IMR-90 (cell line): ENCODE results near the gene IQSEC3. TPM values are rescaled to one million over a fixed set of nuclear protein-coding genes. Genes with fewer than 3 reads are reported as not detected.

Experiments used
- ATAC-seq: fragments of 200-7000 bp; cut with Tn5 transposase; 2 replicates; pipeline ENCODE4 v1.9.1; 2020; ENCODE audit warnings: low read depth, mild to moderate bottlenecking, moderate library complexity
- BruUV-seq: library from RNA; stranded (reverse); fragments of 400-500 nt; replicated peaks from 2 replicates; lab custom pipeline; 2021; lab: Mats Ljungman, UMichigan
- CTCF ChIA-PET: fragments of 300-600 bp; formaldehyde crosslinking; extraction: SDS; loops from one replicate; lab custom pipeline; 2021; ENCODE audit warnings: antibody characterized with exemption; lab: Yijun Ruan, JAX
- POLR2A ChIA-PET: fragments of 300-600 bp; sonication (Branson Sonifier 250); formaldehyde crosslinking; loops from one replicate; lab custom pipeline; 2022; ENCODE audit warnings: antibody characterized with exemption; ENCODE audit not compliant: unreplicated experiment; lab: Charles Lee
- DNase-seq: peaks from one replicate; pipeline ENCODE4 v3.0.0; 2013
- H2AFZ ChIP-seq: replicated peaks from 2 replicates; pipeline ENCODE3; 2013; ENCODE audit warnings: low read length, mild to moderate bottlenecking; ENCODE audit not compliant: poor library complexity
- H2AK5ac ChIP-seq: 2 replicates; pipeline ENCODE4 v1.6.1; 2013; ENCODE audit warnings: low read depth, low read length, inconsistent platforms
- H2AK9ac ChIP-seq: replicated peaks from 2 replicates; pipeline ENCODE3; 2013; ENCODE audit warnings: mild to moderate bottlenecking, low read depth, low read length, moderate library complexity; ENCODE audit not compliant: poor library complexity
- H2BK120ac ChIP-seq: 2 replicates; pipeline ENCODE4 v1.6.1; 2013; ENCODE audit warnings: low read depth, low read length, inconsistent platforms
- H2BK15ac ChIP-seq: 3 replicates; pipeline ENCODE4 v1.6.1; 2013; ENCODE audit warnings: low read depth, low read length, inconsistent platforms
- H2BK20ac ChIP-seq: 2 replicates; pipeline ENCODE4 v1.6.1; 2013; ENCODE audit warnings: low read depth, mild to moderate bottlenecking, inconsistent platforms, low read length, moderate library complexity
- H2BK5ac ChIP-seq: 2 replicates; pipeline ENCODE4 v1.6.1; 2013; ENCODE audit warnings: mild to moderate bottlenecking, low read depth, low read length, inconsistent platforms; ENCODE audit not compliant: poor library complexity, severe bottlenecking
- H3K14ac ChIP-seq: replicated peaks from 2 replicates; pipeline ENCODE4 v1.6.1; 2013; ENCODE audit warnings: low read depth, low read length, inconsistent platforms
- H3K18ac ChIP-seq: 2 replicates; pipeline ENCODE4 v1.6.1; 2013; ENCODE audit warnings: low read depth, low read length, control low read depth
- H3K23ac ChIP-seq: 2 replicates; pipeline ENCODE4 v1.6.1; 2013; ENCODE audit warnings: low read depth, low read length, inconsistent platforms
- H3K27ac ChIP-seq: 2 replicates; pipeline ENCODE4 v1.5.1; 2013; ENCODE audit warnings: mild to moderate bottlenecking, control low read depth, low read length; ENCODE audit not compliant: insufficient read depth
- H3K27me3 ChIP-seq: 2 replicates; pipeline ENCODE4 v1.6.1; 2013; ENCODE audit warnings: low read length; ENCODE audit not compliant: control insufficient read depth, insufficient read depth
- H3K36me3 ChIP-seq: 2 replicates; pipeline ENCODE4 v1.6.1; 2013; ENCODE audit warnings: low read length, mixed read lengths; ENCODE audit not compliant: control insufficient read depth, insufficient read depth
- H3K4ac ChIP-seq: 2 replicates; pipeline ENCODE4 v1.6.1; 2013; ENCODE audit warnings: low read depth, low read length, inconsistent platforms
- H3K4me1 ChIP-seq: 2 replicates; pipeline ENCODE4 v1.6.1; 2013; ENCODE audit warnings: low read length, mixed read lengths; ENCODE audit not compliant: control insufficient read depth, insufficient read depth
- H3K4me2 ChIP-seq: 2 replicates; pipeline ENCODE4 v1.6.1; 2013; ENCODE audit warnings: low read depth, mild to moderate bottlenecking, control low read depth, low read length, moderate library complexity
- H3K4me3 ChIP-seq: 2 replicates; pipeline ENCODE4 v1.5.1; 2013; ENCODE audit warnings: low read depth, mild to moderate bottlenecking, control low read depth, low read length, moderate library complexity; ENCODE audit not compliant: insufficient read depth
- H3K56ac ChIP-seq: 2 replicates; pipeline ENCODE4 v1.6.1; 2013; ENCODE audit warnings: low read length, inconsistent platforms; ENCODE audit not compliant: insufficient read depth; ENCODE audit errors: extremely low read depth
- H3K79me1 ChIP-seq, 2 experiments: 2 replicates each; pipeline ENCODE4 v1.6.1; 2013; ENCODE audit warnings: low read length in 2 of 2, inconsistent platforms in 1 of 2, low read depth in 1 of 2
- H3K9ac ChIP-seq: 2 replicates; pipeline ENCODE4 v1.6.1; 2013; ENCODE audit warnings: low read depth, low read length, control low read depth
- H3K9me1 ChIP-seq: 2 replicates; pipeline ENCODE4 v1.6.1; 2013; ENCODE audit warnings: low read length, inconsistent platforms; ENCODE audit not compliant: insufficient read depth
- H3K9me3 ChIP-seq: 2 replicates; pipeline ENCODE4 v1.6.1; 2013; ENCODE audit warnings: low read length; ENCODE audit not compliant: control insufficient read depth, insufficient read depth
- H4K20me1 ChIP-seq: 2 replicates; pipeline ENCODE4 v1.6.1; 2013; ENCODE audit warnings: low read length, inconsistent platforms; ENCODE audit not compliant: insufficient read depth
- H4K5ac ChIP-seq: 2 replicates; pipeline ENCODE4 v1.6.1; 2013; ENCODE audit warnings: mild to moderate bottlenecking, low read depth, low read length, control low read depth
- H4K8ac ChIP-seq, 2 experiments: 2 replicates each; pipeline ENCODE4 v1.6.1; 2013; ENCODE audit warnings: low read depth in 2 of 2, low read length in 2 of 2, control low read depth in 1 of 2, inconsistent platforms in 1 of 2
- H4K91ac ChIP-seq: 2 replicates; pipeline ENCODE4 v1.6.1; 2013; ENCODE audit warnings: low read depth, low read length, inconsistent platforms; ENCODE audit not compliant: insufficient read depth
- BHLHE40 ChIP-seq: fragments of 150-350 bp; IDR thresholded peaks from 2 replicates; pipeline ENCODE4 v1.6.1; 2016; ENCODE audit warnings: mild to moderate bottlenecking, low read depth, low read length
- CEBPB ChIP-seq: IDR thresholded peaks from 2 replicates; pipeline ENCODE4 v1.6.1; 2012; ENCODE audit warnings: low read depth, low read length, improper control_type of control experiment
- CHD1 ChIP-seq: IDR thresholded peaks from 2 replicates; pipeline ENCODE4 v1.6.1; 2012; ENCODE audit warnings: low read depth, low read length, improper control_type of control experiment
- CTCF ChIP-seq: conservative IDR thresholded peaks from 2 replicates; pipeline ENCODE4 v1.5.1; 2012; ENCODE audit warnings: mild to moderate bottlenecking, low read depth, low read length, improper control_type of control experiment
- ELK1 ChIP-seq: fragments of 150-350 bp; IDR thresholded peaks from 2 replicates; pipeline ENCODE4 v1.6.1; 2016; ENCODE audit warnings: low read depth, mild to moderate bottlenecking, low read length, moderate library complexity, borderline replicate concordance
- FOS ChIP-seq: fragments of 150-350 bp; IDR thresholded peaks from 2 replicates; pipeline ENCODE4 v1.6.1; 2016; ENCODE audit warnings: low read depth, low read length
- MAFK ChIP-seq: IDR thresholded peaks from 2 replicates; pipeline ENCODE4 v1.6.1; 2012; ENCODE audit warnings: low read depth, low read length, improper control_type of control experiment
- MAZ ChIP-seq: IDR thresholded peaks from 2 replicates; pipeline ENCODE4 v1.6.1; 2012; ENCODE audit warnings: low read depth, mild to moderate bottlenecking, low read length, improper control_type of control experiment, moderate library complexity, borderline replicate concordance
- MXI1 ChIP-seq: IDR thresholded peaks from 2 replicates; pipeline ENCODE4 v1.6.1; 2012; ENCODE audit warnings: low read depth, mild to moderate bottlenecking, low read length, moderate library complexity, borderline replicate concordance
- NFE2L2 ChIP-seq: fragments of 150-350 bp; IDR thresholded peaks from 2 replicates; pipeline ENCODE4 v1.6.1; 2016; ENCODE audit warnings: low read depth, mild to moderate bottlenecking, low read length
- POLR2A ChIP-seq: IDR thresholded peaks from 2 replicates; pipeline ENCODE4 v1.6.1; 2012; ENCODE audit warnings: mild to moderate bottlenecking, low read depth, low read length
- RAD21 ChIP-seq: IDR thresholded peaks from 2 replicates; pipeline ENCODE4 v1.6.1; 2012; ENCODE audit warnings: low read length, improper control_type of control experiment
- RCOR1 ChIP-seq: IDR thresholded peaks from 2 replicates; pipeline ENCODE4 v1.6.1; 2012; ENCODE audit warnings: mild to moderate bottlenecking, low read length, improper control_type of control experiment; ENCODE audit not compliant: insufficient replicate concordance
- RFX5 ChIP-seq: IDR thresholded peaks from 2 replicates; pipeline ENCODE4 v1.8.0; 2012; ENCODE audit warnings: low read depth, mild to moderate bottlenecking, low read length, moderate library complexity
- SMC3 ChIP-seq: fragments of 150-350 bp; IDR thresholded peaks from 2 replicates; pipeline ENCODE4 v1.6.1; 2016; ENCODE audit warnings: low read depth, mild to moderate bottlenecking, antibody characterized with exemption, low read length, moderate library complexity
- USF2 ChIP-seq: fragments of 150-350 bp; IDR thresholded peaks from 2 replicates; pipeline ENCODE4 v1.6.1; 2017; ENCODE audit warnings: mild to moderate bottlenecking, antibody characterized with exemption, low read length, low read depth
- WGBS, 2 experiments: methylation state at CpG; one replicate each; pipeline versions ENCODE4 v1.1.5 to v1.1.7; 2013; ENCODE audit warnings: missing lambda C conversion rate in 2 of 2; ENCODE audit not compliant: insufficient read length in 1 of 2; ENCODE audit errors: extremely low coverage in 2 of 2; 5-methylcytosine and 5-hydroxymethylcytosine counted together
- dilution Hi-C: fragments of 300-500 bp; cut with HindIII; formaldehyde crosslinking; loops from one replicate; pipeline ENCODE4 v1.14.3; 2018; ENCODE audit warnings: low sequenced_read_pairs; ENCODE audit not compliant: unreplicated experiment
- in situ Hi-C: fragments of 300-500 bp; cut with MboI; formaldehyde crosslinking; loops from 3 replicates; pipeline ENCODE4 v1.14.3; 2019; ENCODE audit warnings: low sequenced_read_pairs, inconsistent platforms, mixed read lengths
- intact Hi-C: fragments of 100-400 bp; cut with micrococcal nuclease; formaldehyde crosslinking; loops from 2 replicates; pipeline ENCODE4 v1.10.0; 2022
- polyA plus RNA-seq, 3 experiments: library from polyadenylated mRNA; depleted of rRNA; stranded (reverse); fragments of >200 nt; gene quantifications; 2 replicates each; pipeline ENCODE4 v1.2.3, GENCODE V29; 2012; ENCODE audit warnings: low replicate concordance in 1 of 3
- total RNA-seq: library from RNA; depleted of rRNA; stranded (reverse); fragments of >200 nt; gene quantifications from 2 replicates; pipeline ENCODE4 v1.2.3, GENCODE V29; 2012

Gene IQSEC3
- total and polyA plus RNA-seq, 2 of the 4 experiments (the other 2 are of a cell fraction): 0.10 TPM; not detected in 1

GRCh38 chr12:109446-109845 lies 42.9 kb downstream of the IQSEC3 start:
- H2AFZ ChIP-seq: no peak overlapping the region
- no peak overlapping the region for H2BK5ac ChIP-seq
- POLR2A ChIA-PET: no interaction called here
- BruUV-seq: no TSS peak
- H3K27ac ChIP-seq: no peak overlapping the region
- no peak overlapping the region for H3K23ac ChIP-seq
- intact Hi-C loops: no loop called here
- H4K91ac ChIP-seq: no peak overlapping the region
- no peaks in the 10 kb centered on the region for H3K9me1 ChIP-seq
- no peak overlapping the region for H3K4ac ChIP-seq
- no peak overlapping the region for H3K56ac ChIP-seq
- peaks cover 54% of the 10 kb centered on the region for H3K27me3 ChIP-seq
- H2AK9ac ChIP-seq: no peak overlapping the region
- H3K4me2 ChIP-seq: no peak overlapping the region
- H3K79me1 ChIP-seq: no peaks in the 10 kb centered on the region
- H3K4me1 ChIP-seq: no peaks in the 10 kb centered on the region
- H3K9ac ChIP-seq: no peak overlapping the region
- no peaks in the 10 kb centered on the region for H4K20me1 ChIP-seq
- ATAC-seq: no peak
- no peak overlapping the region for H2AK5ac ChIP-seq
- no peak overlapping the region for H2BK20ac ChIP-seq
- no peak overlapping the region for H4K8ac ChIP-seq
- WGBS, 2 experiments: 47% methylated on average over 6 of the region's 6 CpGs; no CpG with 5 or more reads in 1 of the 2 experiments
- no peak overlapping the region for H3K18ac ChIP-seq
- dilution Hi-C loops: no loop called here
- H2BK15ac ChIP-seq: no peak overlapping the region
- H3K36me3 ChIP-seq: no peaks in the 10 kb centered on the region
- no peak for DNase-seq
- no peak overlapping the region for H3K14ac ChIP-seq
- in situ Hi-C loops: no loop called here
- CTCF ChIA-PET: no interaction called here
- no peak overlapping the region for H3K4me3 ChIP-seq
- TF ChIP-seq MAZ: no peak
- no peak for TF ChIP-seq CTCF
- TF ChIP-seq CEBPB: no peak
- no peak for TF ChIP-seq BHLHE40
- TF ChIP-seq SMC3: no peak
- no peak for TF ChIP-seq ELK1
- TF ChIP-seq CHD1: no peak
- TF ChIP-seq RCOR1: no peak
- no peak for TF ChIP-seq RAD21
- TF ChIP-seq NFE2L2: no peak
- TF ChIP-seq MXI1: no peak
- no peak for TF ChIP-seq USF2
- no peak for TF ChIP-seq POLR2A
- TF ChIP-seq MAFK: no peak
- no peak for TF ChIP-seq RFX5
- TF ChIP-seq FOS: no peak
- no peak overlapping the region for H2BK120ac ChIP-seq
- no peaks in the 10 kb centered on the region for H3K9me3 ChIP-seq
- no peak overlapping the region for H4K5ac ChIP-seq
